ENCODE results near the gene LANCL1. TPM values are rescaled to one million over a fixed set of nuclear protein-coding genes. Genes with fewer than 3 reads are reported as not detected.

LANCL1 gene
- total RNA-seq, 1 experiment from 2014 or later: 35.9 TPM

DNA sequence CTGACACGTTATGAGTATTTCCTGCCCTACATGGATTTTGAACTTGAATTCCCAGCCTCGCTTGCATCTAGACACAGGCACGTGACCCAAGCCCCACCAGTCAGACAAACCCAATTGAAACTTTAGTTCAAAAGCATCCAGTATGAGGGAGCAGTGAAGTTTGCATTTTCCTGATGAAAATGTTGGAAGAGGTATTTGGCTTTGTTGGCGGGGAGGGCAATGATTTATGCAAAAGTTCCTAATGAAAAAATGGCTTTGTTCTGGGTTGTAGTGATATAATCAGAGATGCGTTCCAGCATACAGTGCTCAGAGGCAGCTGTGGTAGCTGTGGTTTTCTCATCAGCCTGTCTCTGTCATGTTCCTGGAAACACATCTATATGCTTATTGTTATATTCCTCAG lies 43.0 kb upstream of the LANCL1 start:
- POLR2A ChIA-PET: no interaction called here
- CTCF ChIA-PET: interaction anchor here (0.9 kb wide), 1 partner anchor 17 kb away, joined by 4 read pairs; no protein-coding TSS in a partner anchor

DNA sequence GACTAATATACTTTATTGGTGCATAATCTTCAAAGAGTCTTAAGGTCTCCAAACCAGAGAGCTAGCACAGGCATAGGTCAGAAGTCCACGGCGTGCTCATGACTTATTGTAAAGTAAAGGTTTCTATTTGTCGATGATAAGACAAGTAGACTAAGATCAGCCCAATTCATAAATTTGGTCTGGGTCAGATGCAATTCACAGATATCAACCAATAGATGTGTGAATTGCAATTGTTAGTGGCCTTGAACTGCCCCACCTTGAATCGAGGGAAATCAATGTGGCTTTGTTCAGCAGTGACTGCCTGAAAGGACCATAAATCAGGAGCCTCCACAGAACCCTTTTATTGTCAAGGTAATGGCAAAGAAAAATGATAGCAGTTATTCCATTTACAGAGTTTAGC lies 40.7 kb upstream of the LANCL1 start:
- Mint-ChIP-seq H3K27ac (no peak overlapping the region), H3K4me3 (no peak overlapping the region), H3K36me3 (no peaks in the 10 kb centered on the region), H3K9me3 (peaks cover 11% of the 10 kb centered on the region; the same call in 1 of the 2 replicates), H3K27me3 (ENCODE audit: low read depth) (no peaks in the 10 kb centered on the region), H3K4me1 (no peaks in the 10 kb centered on the region)
- ATAC-seq (no peak), DNase-seq (ENCODE audit: low spot score) (no peak)
- ChIA-PET POLR2A (no interaction called here), CTCF (interaction anchor here (1.5 kb wide), 1 partner anchor 14 kb away, joined by 6 read pairs; no protein-coding TSS in a partner anchor)
- TF ChIP-seq, protein P1, sequence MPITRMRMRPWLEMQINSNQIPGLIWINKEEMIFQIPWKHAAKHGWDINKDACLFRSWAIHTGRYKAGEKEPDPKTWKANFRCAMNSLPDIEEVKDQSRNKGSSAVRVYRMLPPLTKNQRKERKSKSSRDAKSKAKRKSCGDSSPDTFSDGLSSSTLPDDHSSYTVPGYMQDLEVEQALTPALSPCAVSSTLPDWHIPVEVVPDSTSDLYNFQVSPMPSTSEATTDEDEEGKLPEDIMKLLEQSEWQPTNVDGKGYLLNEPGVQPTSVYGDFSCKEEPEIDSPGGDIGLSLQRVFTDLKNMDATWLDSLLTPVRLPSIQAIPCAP (CRISPR knock-in tag; IDR thresholded peaks at IDR 0.05): no peak
- TF ChIP-seq, protein P2, sequence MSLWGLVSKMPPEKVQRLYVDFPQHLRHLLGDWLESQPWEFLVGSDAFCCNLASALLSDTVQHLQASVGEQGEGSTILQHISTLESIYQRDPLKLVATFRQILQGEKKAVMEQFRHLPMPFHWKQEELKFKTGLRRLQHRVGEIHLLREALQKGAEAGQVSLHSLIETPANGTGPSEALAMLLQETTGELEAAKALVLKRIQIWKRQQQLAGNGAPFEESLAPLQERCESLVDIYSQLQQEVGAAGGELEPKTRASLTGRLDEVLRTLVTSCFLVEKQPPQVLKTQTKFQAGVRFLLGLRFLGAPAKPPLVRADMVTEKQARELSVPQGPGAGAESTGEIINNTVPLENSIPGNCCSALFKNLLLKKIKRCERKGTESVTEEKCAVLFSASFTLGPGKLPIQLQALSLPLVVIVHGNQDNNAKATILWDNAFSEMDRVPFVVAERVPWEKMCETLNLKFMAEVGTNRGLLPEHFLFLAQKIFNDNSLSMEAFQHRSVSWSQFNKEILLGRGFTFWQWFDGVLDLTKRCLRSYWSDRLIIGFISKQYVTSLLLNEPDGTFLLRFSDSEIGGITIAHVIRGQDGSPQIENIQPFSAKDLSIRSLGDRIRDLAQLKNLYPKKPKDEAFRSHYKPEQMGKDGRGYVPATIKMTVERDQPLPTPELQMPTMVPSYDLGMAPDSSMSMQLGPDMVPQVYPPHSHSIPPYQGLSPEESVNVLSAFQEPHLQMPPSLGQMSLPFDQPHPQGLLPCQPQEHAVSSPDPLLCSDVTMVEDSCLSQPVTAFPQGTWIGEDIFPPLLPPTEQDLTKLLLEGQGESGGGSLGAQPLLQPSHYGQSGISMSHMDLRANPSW (CRISPR knock-in tag; conservative IDR thresholded peaks at IDR 0.05; ENCODE audit: low read depth): no peak
- no peak for TF ChIP-seq ZNF219 (CRISPR knock-in tag; IDR thresholded peaks at IDR 0.05; ENCODE audit: borderline replicate concordance)
- TF ChIP-seq, protein P3, sequence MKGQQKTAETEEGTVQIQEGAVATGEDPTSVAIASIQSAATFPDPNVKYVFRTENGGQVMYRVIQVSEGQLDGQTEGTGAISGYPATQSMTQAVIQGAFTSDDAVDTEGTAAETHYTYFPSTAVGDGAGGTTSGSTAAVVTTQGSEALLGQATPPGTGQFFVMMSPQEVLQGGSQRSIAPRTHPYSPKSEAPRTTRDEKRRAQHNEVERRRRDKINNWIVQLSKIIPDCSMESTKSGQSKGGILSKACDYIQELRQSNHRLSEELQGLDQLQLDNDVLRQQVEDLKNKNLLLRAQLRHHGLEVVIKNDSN (CRISPR knock-in tag; IDR thresholded peaks at IDR 0.05): no peak
- no peak for TF ChIP-seq ELF4 (CRISPR knock-in tag; IDR thresholded peaks at IDR 0.05; ENCODE audit: low read depth)
- no peak for TF ChIP-seq SMAD3 (CRISPR knock-in tag; IDR thresholded peaks at IDR 0.05; ENCODE audit: borderline replicate concordance)
- TF ChIP-seq GABPB1 (CRISPR knock-in tag; IDR thresholded peaks at IDR 0.05): no peak
- no peak for TF ChIP-seq TP53 (CRISPR knock-in tag; IDR thresholded peaks at IDR 0.05)
- TF ChIP-seq, protein P4, sequence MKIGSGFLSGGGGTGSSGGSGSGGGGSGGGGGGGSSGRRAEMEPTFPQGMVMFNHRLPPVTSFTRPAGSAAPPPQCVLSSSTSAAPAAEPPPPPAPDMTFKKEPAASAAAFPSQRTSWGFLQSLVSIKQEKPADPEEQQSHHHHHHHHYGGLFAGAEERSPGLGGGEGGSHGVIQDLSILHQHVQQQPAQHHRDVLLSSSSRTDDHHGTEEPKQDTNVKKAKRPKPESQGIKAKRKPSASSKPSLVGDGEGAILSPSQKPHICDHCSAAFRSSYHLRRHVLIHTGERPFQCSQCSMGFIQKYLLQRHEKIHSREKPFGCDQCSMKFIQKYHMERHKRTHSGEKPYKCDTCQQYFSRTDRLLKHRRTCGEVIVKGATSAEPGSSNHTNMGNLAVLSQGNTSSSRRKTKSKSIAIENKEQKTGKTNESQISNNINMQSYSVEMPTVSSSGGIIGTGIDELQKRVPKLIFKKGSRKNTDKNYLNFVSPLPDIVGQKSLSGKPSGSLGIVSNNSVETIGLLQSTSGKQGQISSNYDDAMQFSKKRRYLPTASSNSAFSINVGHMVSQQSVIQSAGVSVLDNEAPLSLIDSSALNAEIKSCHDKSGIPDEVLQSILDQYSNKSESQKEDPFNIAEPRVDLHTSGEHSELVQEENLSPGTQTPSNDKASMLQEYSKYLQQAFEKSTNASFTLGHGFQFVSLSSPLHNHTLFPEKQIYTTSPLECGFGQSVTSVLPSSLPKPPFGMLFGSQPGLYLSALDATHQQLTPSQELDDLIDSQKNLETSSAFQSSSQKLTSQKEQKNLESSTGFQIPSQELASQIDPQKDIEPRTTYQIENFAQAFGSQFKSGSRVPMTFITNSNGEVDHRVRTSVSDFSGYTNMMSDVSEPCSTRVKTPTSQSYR (CRISPR knock-in tag; IDR thresholded peaks at IDR 0.05): no peak
- TF ChIP-seq, protein P5, sequence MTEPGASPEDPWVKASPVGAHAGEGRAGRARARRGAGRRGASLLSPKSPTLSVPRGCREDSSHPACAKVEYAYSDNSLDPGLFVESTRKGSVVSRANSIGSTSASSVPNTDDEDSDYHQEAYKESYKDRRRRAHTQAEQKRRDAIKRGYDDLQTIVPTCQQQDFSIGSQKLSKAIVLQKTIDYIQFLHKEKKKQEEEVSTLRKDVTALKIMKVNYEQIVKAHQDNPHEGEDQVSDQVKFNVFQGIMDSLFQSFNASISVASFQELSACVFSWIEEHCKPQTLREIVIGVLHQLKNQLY (CRISPR knock-in tag; IDR thresholded peaks at IDR 0.05): no peak
- no peak for TF ChIP-seq MYBL2 (CRISPR knock-in tag; IDR thresholded peaks at IDR 0.05)
- TF ChIP-seq GRHL2 (CRISPR knock-in tag; IDR thresholded peaks at IDR 0.05; ENCODE audit: insufficient replicate concordance, severe bottlenecking): no peak
- TF ChIP-seq CBFB (CRISPR knock-in tag; IDR thresholded peaks at IDR 0.05; ENCODE audit: low read depth): no peak
- no peak for TF ChIP-seq ZBTB21 (CRISPR knock-in tag; IDR thresholded peaks at IDR 0.05; ENCODE audit: borderline replicate concordance)
- TF ChIP-seq SOX15 (CRISPR knock-in tag; IDR thresholded peaks at IDR 0.05): no peak
- TF ChIP-seq, protein P6, sequence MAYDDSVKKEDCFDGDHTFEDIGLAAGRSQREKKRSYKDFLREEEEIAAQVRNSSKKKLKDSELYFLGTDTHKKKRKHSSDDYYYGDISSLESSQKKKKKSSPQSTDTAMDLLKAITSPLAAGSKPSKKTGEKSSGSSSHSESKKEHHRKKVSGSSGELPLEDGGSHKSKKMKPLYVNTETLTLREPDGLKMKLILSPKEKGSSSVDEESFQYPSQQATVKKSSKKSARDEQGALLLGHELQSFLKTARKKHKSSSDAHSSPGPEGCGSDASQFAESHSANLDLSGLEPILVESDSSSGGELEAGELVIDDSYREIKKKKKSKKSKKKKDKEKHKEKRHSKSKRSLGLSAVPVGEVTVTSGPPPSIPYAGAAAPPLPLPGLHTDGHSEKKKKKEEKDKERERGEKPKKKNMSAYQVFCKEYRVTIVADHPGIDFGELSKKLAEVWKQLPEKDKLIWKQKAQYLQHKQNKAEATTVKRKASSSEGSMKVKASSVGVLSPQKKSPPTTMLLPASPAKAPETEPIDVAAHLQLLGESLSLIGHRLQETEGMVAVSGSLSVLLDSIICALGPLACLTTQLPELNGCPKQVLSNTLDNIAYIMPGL (CRISPR knock-in tag; IDR thresholded peaks at IDR 0.05): no peak

More for the DNA sequence above, 43.0 kb upstream of the LANCL1 start:
- Mint-ChIP-seq H3K4me3 (no peak overlapping the region), H3K9me3 (no peaks in the 10 kb centered on the region; the same call in 1 of the 2 replicates), H3K27ac (no peak overlapping the region), H3K4me1 (no peaks in the 10 kb centered on the region), H3K27me3 (ENCODE audit: low read depth) (no peaks in the 10 kb centered on the region), H3K36me3 (no peaks in the 10 kb centered on the region)
- DNase-seq (ENCODE audit: low spot score): no peak
- ATAC-seq: no peak
- no peak for TF ChIP-seq ZNF232 (CRISPR knock-in tag; IDR thresholded peaks at IDR 0.05)
- TF ChIP-seq, protein P6 (CRISPR knock-in tag; IDR thresholded peaks at IDR 0.05): no peak
- TF ChIP-seq, protein P7, sequence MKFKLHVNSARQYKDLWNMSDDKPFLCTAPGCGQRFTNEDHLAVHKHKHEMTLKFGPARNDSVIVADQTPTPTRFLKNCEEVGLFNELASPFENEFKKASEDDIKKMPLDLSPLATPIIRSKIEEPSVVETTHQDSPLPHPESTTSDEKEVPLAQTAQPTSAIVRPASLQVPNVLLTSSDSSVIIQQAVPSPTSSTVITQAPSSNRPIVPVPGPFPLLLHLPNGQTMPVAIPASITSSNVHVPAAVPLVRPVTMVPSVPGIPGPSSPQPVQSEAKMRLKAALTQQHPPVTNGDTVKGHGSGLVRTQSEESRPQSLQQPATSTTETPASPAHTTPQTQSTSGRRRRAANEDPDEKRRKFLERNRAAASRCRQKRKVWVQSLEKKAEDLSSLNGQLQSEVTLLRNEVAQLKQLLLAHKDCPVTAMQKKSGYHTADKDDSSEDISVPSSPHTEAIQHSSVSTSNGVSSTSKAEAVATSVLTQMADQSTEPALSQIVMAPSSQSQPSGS (CRISPR knock-in tag; IDR thresholded peaks at IDR 0.05; ENCODE audit: borderline replicate concordance, low read depth): no peak
